CD4-positive, alpha-beta T cell treated with Interleukin-15 for 1 hour (primary cell): ENCODE results near the gene GNAI1.

Source experiments
- DNase-seq: peaks from one replicate; pipeline ENCODE4 v3.0.0-alpha.2; 2020

The GNAI1 gene

GRCh38 chr7:80165177-80165576 lies 30.5 kb downstream of the GNAI1 start:
- no peak for DNase-seq

GRCh38 chr7:80170445-80170844 lies 35.8 kb downstream of the GNAI1 start:
- no peak for DNase-seq

GRCh38 chr7:80172387-80172786 lies 37.8 kb downstream of the GNAI1 start:
- DNase-seq = no peak

GRCh38 chr7:80175744-80176143 lies 41.1 kb downstream of the GNAI1 start:
- DNase-seq = no peak

- no peak for DNase-seq
Observed at GRCh38 chr7:80181411-80181810, 46.8 kb downstream of the GNAI1 start.

- no peak for DNase-seq
Observed at GRCh38 chr7:80182630-80183276, 48.1 kb downstream of the GNAI1 start.

- no peak for DNase-seq
Observed at GRCh38 chr7:80183351-80183750, 48.7 kb downstream of the GNAI1 start.

GRCh38 chr7:80183900-80184685 lies 49.5 kb downstream of the GNAI1 start:
- DNase-seq = no peak

GRCh38 chr7:80184693-80185092 lies 50.1 kb downstream of the GNAI1 start:
- DNase-seq = no peak

GRCh38 chr7:80185571-80185970 lies 50.9 kb downstream of the GNAI1 start:
- no peak for DNase-seq

- DNase-seq = no peak
Observed at GRCh38 chr7:80186721-80187120, 52.1 kb downstream of the GNAI1 start.

- DNase-seq = no peak
Observed at GRCh38 chr7:80187279-80187678, 52.6 kb downstream of the GNAI1 start.

- no peak for DNase-seq
Observed at GRCh38 chr7:80187727-80188126, 53.1 kb downstream of the GNAI1 start.

- no peak for DNase-seq
Observed at GRCh38 chr7:80189638-80190037, 55.0 kb downstream of the GNAI1 start.

- DNase-seq = no peak
Observed at GRCh38 chr7:80197627-80198026, 63.0 kb downstream of the GNAI1 start.

- DNase-seq = no peak
Observed at GRCh38 chr7:80199051-80199450, 64.4 kb downstream of the GNAI1 start.

- DNase-seq = no peak
Observed at GRCh38 chr7:80204454-80204853, 69.8 kb downstream of the GNAI1 start.

- DNase-seq = no peak
Observed at GRCh38 chr7:80204919-80205318, 70.3 kb downstream of the GNAI1 start.

- no peak for DNase-seq
Observed at GRCh38 chr7:80206763-80207162, 72.1 kb downstream of the GNAI1 start.

- DNase-seq = no peak
Observed at GRCh38 chr7:80207501-80207900, 72.9 kb downstream of the GNAI1 start.

- no peak for DNase-seq
Observed at GRCh38 chr7:80208700-80209099, 74.1 kb downstream of the GNAI1 start.

- DNase-seq = no peak
Observed at GRCh38 chr7:80210400-80210799, 75.8 kb downstream of the GNAI1 start.

- DNase-seq = no peak
Observed at GRCh38 chr7:80213814-80214213, 79.2 kb downstream of the GNAI1 start.

GRCh38 chr7:80215734-80216133 lies 81.1 kb downstream of the GNAI1 start:
- DNase-seq = no peak
